HG03025 (cell line): ENCODE results near the gene CDK19.

Experiments
- ATAC-seq: cut with Tn5 transposase; IDR thresholded peaks from one replicate; pipeline ENCODE4 v1.9.1; 2021; ENCODE audit warnings: mild to moderate bottlenecking, moderate library complexity; ENCODE audit not compliant: unreplicated experiment, low FRiP score

CDK19 gene

DNA sequence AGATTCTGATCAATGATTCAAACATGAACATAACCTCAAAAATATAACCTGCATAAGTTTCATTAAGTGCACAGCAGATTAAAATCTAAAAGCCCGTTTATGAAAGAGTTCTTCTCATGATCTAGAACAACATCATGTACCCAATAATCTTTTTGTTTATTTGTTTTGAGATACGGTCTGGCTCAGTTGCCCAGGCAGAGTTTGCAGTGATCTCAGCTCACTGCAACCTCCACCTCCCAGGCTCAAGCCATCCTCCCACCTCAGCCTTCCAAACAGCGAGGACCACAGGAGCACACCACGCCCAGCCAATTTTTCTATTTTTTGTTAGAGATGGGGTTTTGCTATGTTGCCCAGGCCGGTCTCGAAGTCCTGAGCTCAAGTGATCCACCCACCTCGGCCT is 149.7 kb downstream of the CDK19 start:
- ATAC-seq: no peak

DNA sequence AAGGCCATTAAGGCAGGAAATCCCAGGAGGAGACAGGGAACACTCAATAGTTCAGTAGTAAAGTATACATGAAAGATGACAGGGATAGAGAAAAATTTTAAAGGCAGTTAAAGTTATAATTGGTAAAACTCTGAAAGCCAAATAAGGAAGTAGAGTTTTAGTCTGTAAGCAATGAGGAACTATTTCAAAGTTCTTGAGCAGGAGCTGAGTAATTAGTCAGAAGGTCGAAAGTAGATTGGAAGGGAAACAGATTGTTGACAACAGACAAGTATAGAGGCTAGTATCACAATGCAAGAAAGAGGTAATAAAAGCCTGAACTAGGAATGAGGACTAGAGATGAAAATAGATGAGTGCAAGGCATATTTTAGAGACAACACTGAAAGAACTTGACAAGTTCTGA is 150.3 kb downstream of the CDK19 start:
- no peak for ATAC-seq

DNA sequence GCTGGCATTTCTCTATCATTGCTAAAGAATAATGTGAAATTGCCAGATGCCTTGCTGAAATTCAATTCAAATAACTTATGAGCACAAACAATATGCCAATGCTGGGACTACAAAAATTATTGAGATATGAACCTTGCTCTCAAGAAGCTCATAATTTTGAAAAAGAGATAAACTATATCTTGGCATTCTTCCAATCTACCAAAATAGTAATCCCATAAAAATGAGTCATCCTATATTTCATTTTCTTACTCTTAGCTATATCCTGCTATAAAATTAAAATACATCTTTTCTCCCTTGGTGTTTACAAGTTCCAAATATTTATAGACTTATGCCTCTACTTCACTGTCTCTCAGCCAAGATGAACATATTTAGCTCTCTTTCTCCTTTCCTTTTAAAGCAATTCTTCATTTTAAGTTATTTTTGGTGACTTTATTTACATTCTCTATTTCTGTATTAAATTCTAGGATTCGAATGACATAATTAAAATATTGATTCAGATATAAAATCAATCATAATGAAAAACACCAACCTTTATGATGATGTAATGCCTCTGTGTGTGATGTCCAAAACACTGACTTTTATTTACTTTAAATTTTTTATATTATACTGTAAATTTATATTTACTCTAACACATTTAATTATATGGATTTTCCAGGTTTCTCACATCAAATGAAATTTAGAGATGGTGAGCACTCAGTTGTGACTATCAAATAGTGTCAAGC is 152.6 kb downstream of the CDK19 start:
- ATAC-seq: no peak

DNA sequence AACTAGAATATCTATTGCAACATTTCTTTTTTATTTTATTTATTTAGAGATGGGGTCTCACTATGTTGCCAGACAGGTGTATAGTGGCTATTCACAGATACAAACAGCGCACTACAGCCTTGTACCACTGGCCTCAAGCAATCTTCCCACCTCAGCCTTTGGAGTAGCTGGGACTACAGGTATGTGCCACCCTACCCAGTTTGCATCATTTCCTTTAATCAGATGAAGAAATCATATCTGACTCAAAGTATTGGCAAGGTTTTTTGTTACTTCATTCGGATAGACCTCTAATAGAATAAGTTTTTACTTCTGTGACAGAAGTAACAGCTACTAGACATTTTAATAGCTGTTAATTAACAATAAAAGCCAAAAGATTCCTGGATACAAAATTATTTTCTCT is 153.9 kb downstream of the CDK19 start:
- ATAC-seq: no peak

DNA sequence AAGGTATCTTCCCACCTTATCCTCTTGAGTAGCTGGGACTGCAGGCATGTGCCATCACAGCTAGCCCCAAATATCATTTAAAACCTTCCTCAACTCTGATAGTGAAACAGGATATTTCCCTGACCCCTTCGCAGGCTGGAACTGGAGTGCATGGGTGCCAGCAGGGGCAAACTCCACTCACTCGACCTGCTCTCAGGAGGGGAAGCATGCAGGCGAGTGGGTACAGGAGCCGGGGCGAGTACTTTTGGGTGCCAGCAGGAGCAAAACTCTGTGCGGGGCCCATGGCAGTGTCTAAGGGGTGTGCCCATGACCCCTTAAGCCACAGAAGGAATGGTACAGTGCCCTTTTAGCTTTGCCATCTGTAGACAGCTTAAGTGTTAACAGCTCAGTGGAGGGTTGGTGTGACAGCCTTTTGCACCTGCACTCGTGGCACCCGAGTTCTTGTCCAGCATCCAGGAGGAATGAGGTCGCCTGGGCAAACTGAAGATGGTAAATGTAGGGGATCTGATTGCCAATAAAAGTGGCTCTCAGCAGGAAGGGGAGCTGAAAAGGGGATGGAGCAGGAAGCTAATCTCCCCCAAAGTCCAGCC is 155.1 kb downstream of the CDK19 start:
- ATAC-seq: no peak

DNA sequence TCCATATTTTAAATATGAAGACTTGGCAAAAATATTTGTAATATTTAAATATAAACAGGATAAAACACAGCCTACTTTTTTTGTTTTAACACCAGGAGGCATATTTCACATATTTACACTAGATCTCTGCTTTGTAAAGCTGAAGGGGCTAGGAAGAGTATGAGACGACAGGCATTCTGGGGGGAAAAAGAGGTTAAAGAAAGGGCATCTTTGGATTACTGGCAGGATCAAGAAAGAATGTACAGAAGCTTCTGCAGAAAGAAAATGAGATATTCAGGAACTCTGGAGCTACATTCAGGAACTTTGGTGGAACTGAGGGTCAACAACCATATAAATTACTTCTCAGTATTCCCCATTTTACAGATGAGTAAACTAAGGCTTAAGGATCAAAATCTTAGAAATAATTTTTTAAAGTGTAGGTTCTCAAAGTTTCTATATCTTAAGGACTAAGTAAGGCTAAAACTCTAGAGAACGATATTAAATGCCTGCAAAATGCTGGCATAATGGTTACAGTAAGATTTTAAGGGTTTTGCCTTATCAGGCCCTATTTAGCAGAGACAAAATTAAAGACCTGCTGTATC is 156.5 kb downstream of the CDK19 start:
- no peak for ATAC-seq

DNA sequence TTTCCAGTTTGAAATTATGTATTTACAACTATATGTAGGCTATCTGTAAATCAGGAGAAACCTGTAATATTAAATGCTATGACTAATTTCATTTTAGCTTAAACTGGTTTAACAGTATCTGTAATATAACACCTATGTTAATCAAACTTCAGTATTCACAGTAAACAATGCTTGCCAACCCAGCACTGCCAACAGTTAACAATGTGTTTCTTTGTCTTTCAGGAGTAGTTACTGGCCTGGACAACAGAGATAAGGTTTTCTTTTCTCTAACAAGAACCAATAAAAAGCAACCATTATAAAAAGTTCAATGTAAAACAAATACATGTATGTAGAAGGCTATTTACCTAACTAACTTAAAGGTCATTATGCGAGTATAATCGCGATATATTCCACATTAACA is 158.8 kb downstream of the CDK19 start:
- no peak for ATAC-seq

DNA sequence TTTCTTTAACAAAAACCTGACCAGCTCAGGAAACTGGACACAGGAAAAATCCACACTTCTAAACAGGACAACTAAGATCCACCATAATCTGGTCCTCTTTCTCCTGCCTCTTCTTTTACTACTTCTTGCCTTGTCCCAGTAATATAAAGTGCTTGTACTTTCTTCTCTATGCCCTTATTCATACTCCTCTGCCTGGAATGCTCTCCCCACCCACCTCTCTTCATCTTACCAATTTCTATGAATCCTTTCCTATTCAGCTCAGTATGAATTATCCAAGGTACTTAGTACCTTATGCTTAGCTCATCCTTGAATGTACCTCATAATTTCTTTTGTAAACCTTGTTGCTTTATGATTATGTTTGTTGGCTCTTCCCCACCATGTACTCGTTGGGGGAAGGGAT is 159.4 kb downstream of the CDK19 start:
- no peak for ATAC-seq

DNA sequence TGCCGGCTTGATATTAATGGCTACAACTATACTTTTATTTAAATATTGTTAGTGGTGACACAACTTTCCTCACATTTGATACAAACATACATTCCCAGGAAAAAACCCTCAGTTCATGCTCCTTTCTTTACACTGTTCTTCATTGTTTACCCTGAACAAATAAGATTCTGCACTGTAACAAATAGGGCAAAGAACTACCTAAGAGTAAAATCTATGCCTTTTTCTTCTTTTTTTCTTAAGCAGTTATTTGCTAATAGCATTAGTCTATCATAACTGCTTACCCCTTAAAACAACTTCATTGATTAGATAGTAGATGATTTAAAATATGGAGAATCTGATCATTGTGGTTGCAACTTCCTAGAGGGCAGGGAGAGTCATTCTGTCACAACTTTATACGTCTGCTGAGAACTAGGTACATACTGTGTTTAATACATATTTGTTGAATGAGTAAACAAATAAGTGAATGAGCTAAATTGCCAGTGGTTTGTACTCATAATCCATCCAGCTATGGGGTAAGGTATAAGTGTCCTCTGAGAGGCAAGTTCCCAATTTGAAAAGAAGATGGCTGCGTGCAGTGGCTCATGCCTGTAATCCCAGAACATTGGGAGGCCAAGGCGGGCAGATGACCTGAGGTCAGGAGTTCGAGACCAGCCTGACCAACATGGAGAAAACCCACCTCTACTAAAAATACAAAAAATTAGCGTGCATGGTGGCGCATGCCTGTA is 161.0 kb downstream of the CDK19 start:
- no peak for ATAC-seq

DNA sequence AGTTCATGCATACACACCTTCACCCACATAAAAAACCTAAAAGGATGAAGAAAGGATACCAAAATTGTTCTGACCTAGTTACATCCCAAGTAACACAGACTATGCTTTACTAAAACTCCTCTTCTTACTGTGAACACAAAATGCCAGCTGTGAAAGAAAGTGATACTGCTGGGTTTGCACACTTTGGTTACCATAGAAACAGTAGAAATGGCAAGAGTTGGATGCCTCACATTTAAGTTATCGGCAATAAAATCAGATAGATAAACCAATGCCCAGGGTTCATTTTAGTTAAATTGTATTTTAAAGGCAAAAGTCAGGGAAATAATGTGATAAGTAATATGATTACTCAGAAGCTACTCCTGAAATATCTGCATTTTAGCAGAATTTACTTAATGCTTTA is 161.9 kb downstream of the CDK19 start:
- ATAC-seq: no peak

DNA sequence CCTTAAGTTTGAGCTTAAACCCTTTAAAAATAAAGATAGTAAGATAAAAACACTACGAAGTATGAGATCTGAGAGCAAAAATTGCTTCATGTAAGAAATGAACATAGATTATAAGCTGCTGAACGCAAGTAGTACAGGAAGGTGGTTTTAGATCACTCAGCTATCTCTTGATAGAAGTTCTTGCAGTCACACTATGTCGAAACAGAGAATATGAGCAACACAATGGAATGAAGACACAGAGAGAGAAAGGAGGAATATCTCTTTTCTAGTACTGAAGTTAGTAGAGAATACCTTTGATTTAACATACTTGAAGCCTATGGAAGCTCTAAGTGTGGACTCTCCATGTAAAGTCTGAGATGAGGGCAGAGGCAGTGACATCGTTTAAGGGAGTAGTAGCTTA is 162.7 kb downstream of the CDK19 start:
- ATAC-seq: no peak

DNA sequence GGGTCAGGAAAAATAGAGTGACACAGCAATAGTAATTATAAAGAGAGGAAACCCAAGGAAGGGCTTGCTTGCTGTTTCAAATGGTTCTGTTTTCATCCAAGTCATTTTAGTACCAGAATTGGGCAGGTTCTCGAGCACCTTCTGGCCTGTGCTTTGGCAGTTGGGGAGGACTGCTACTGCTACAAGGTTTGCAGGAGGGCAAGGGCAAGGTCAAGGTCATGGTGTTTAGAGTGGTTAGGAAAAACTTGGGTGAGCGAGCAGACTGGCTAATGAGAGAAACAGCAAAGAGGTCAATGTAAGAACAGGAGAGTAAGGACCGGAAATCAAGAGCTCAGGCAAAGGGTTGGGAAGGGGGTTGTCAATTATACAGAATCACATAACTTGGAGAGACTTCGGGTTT is 164.5 kb downstream of the CDK19 start:
- no peak for ATAC-seq

DNA sequence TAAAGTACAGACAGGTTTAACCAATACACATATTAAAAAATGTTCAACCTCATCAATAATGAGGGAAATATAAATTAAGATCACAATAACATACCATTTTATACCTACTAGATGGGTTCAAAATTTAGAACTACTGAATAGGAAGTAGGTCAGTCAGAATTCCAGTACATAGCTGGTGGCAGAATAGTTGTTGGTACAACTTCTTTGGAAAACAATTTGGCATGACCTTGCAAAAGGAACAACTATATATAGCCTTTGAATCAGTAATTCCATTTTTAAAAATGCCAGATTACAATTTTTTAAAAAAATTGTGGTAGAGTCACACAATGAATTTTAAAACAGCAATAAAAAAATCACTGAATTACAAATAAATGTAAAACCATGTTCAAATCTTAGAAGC is 165.6 kb downstream of the CDK19 start:
- ATAC-seq: no peak

DNA sequence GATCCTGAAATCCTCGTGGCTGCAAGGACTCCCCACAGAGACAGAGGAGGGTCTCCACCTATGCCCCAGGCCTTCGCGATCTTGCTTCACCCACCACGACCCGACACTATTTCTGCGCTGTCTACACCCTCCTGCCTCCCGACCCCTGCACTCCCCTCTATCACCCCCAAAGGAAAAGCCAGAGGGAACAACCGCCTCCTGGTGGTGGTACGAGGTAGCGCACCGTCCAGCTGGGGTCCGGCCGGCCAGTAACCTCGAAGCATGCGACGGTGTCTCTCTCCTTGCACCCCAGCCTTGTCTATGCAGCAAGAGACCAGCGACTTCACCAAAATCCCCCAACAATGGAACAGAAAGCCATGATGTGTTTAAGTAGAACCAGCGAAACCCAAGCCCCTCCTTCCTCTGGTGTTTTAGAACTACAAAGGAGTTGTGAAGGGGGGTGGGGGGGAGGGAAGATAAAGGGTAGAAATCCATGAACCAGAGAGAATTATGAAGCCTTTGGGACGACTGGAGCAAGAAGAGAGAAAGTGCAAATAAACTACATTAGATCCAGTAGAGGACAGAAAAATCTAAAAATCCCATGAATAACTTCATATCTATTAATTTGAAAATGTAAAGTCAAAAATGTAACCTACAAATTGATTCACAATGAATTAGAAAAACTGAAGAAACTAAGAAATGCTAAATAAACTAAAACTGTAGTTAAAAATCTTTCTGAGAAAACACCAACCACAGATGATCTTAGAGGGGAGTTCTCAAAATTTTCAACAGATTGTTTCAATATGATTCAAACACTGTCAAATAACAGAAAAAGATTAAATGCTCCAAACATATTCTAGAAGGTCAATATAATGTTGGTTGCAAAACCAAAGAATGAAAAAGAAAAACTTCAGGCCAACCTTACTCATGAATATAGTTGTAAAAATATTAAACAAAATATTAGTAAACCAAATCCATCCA is 168.0 kb downstream of the CDK19 start:
- ATAC-seq: no peak

DNA sequence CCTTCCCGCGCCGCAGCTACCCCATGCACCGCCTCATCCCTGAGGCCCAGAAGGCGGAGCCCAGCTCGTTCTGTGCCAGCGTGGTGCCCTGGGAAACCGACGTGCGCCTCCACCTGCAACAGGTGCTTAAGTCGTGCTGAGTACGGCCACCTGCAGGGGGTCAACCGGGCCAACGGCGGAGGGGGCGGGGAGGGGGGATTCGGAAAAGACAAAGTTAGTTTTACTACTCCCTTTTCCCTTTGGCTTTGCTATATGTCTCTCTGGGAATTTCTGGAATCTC is 168.9 kb downstream of the CDK19 start:
- ATAC-seq: no peak

DNA sequence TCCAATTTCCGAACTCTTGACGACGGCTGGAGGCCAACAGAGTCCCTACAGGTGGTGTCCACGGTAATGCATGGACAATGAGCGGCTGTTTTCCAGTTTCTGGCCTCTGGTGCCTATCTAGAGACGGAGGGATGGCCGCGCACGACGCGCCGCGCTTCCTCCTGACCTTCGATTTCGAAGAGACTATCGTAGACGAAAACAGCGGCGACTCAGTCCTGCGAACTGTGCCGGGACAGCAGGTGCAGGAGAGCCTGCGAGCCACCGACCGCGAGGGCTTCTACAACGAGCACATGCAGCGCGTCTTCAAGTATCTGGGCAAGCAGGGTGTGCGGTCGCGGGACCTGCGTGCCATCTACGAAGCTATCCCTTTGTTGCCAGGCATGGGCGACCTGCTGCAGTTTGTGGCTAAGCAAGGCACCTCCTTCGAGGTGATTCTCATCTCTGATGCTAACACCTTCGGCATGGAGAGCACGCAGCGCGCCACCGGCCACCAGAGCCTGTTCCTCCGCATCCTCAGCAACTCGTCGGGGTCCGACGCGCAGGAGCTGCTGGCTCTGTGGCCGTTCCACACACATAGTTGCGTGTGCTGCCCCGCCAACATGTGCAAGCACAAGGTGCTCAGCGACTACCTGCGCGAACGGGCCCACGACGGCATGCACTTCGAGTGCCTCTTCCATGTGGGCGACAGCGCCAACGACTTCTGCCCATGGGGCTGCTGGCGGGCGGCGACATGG is 169.4 kb downstream of the CDK19 start:
- ATAC-seq: no peak

DNA sequence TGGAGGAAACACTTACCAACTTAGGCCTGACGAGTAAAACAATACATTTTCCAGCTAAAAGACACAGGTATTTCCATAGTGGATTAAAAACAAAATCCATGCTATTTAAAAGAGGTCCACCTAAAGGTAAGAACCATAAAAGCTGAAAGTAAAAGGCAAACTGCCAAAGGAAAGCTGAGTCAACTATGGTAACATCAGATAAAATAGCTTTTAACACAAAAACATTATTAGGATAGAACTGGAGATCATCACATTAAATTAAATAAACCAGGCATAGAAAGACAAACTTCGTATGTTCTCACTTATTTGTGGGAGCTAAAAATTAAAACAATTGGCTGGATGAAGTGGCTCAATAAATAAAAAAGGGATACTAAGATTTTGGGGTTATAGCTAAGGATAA is 172.1 kb downstream of the CDK19 start:
- ATAC-seq: no peak

DNA sequence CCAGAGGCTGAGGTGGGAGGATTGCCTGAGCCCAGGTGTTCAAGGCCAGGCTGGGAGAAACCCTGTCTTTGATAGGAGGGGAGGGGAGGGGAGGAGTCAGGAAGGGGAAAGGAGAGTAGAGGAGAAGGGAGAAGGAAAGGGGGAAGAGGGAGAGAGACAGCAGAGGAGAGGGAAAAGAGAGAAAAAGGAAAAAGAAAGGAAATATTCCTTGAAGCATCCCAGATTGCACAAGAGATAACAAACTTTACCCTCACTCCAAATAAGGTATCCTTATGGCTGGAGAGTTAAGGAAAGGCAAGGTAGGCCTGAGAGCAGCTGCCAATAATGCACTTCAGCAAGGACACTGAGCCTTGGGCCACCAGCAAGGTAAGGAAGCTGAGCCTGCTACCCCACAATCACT is 172.6 kb downstream of the CDK19 start:
- no peak for ATAC-seq

DNA sequence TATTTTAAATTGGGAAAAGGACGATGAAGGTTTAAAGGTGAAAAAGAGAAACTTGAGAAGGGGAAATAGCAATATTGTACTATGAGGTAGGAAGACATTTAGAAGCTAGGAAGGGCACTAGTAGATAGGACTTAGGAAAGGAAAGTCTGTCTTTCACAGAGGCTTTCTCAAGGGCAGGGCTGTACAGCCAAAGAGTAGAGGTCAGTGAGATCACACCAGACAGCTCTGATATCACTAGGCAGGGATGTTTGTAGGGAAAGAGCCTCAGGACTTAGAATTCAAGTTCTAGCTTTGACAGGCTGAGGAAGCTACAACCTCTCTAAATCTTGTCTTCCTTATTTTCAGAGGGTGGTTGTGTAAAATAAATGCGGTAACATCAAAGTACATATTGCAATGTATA is 178.5 kb downstream of the CDK19 start:
- no peak for ATAC-seq

DNA sequence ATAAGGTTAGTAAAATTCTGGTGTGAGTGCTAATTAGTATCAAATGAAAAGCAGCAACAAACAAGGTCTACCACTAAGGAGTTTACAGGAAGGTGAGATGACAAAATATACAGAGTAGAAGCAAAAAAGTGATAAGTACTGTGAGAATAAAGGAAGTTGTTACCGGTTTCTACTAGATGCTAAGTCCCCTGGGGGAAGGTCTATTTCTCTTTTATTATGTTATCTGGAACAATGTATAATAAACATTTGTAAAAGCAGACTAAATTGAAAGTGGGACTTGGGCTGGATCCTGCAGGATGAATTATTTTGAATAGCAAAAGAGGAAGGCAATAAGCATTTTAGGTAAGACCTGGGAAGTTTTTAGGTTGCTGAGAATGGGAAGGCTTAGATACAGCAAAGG is 180.2 kb downstream of the CDK19 start:
- ATAC-seq: no peak
